Activated CD8-positive, alpha-beta memory T cell treated with anti-CD3 and anti-CD28 coated beads for 24 hours (primary cell): ENCODE data around the gene RPGRIP1.
"Not testable (repeated sequence)": the region's sequence is repeated elsewhere in the genome, so short reads cannot be mapped to it uniquely, and the experiment has no call there.

Source experiments
- DNase-seq: peaks from one replicate; pipeline ENCODE4 v3.0.0-alpha.2; 2020

RPGRIP1 gene

GRCh38 chr14:21258889-21259787 lies 20.7 kb upstream of the RPGRIP1 start:
- DNase-seq, result no peak

- DNase-seq, result no peak
Measured at GRCh38 chr14:21261824-21262223, 18.1 kb upstream of the RPGRIP1 start.

GRCh38 chr14:21262410-21262809 lies 17.5 kb upstream of the RPGRIP1 start:
- no peak for DNase-seq

GRCh38 chr14:21263284-21264024 lies 16.4 kb upstream of the RPGRIP1 start:
- no peak for DNase-seq

GRCh38 chr14:21264025-21264801 lies 15.7 kb upstream of the RPGRIP1 start:
- DNase-seq, result no peak

GRCh38 chr14:21267431-21267845 lies 12.4 kb upstream of the RPGRIP1 start:
- no peak for DNase-seq

- DNase-seq, result no peak
Measured at GRCh38 chr14:21267886-21268616, 11.8 kb upstream of the RPGRIP1 start.

GRCh38 chr14:21268617-21269251 lies 11.1 kb upstream of the RPGRIP1 start:
- DNase-seq, result no peak

GRCh38 chr14:21269252-21270046 lies 10.4 kb upstream of the RPGRIP1 start, which contains the start of gene HNRNPC:
Gene HNRNPC, minus strand, starts transcription at chr14:21269442. Its CDS starts 35,249 bp downstream, at chr14:21234193.
- peak; percentile 100 for DNase-seq

GRCh38 chr14:21272661-21273060 lies 7.2 kb upstream of the RPGRIP1 start:
- not testable (repeated sequence) for DNase-seq

- DNase-seq, result no peak
Measured at GRCh38 chr14:21275261-21275858, 4.5 kb upstream of the RPGRIP1 start.

GRCh38 chr14:21278632-21279031 lies 1.3 kb upstream of the RPGRIP1 start:
- no peak for DNase-seq

GRCh38 chr14:21281917-21282316 lies 2.0 kb downstream of the RPGRIP1 start:
- not testable (repeated sequence) for DNase-seq

- not testable (repeated sequence) for DNase-seq
Measured at GRCh38 chr14:21286516-21286915, 6.6 kb downstream of the RPGRIP1 start.

GRCh38 chr14:21287168-21287567 lies 7.3 kb downstream of the RPGRIP1 start:
- DNase-seq, result no peak

- DNase-seq, result not testable (repeated sequence)
Measured at GRCh38 chr14:21294026-21294425, 14.1 kb downstream of the RPGRIP1 start.

- DNase-seq, result no peak
Measured at GRCh38 chr14:21298358-21298757, 18.5 kb downstream of the RPGRIP1 start.

- DNase-seq, result no peak
Measured at GRCh38 chr14:21299562-21300130, 19.8 kb downstream of the RPGRIP1 start.

- DNase-seq, result peak; percentile 64
Measured at GRCh38 chr14:21300892-21301291, 21.0 kb downstream of the RPGRIP1 start.
